ENCODE results near the gene ACAN. TPM values are rescaled to one million over a fixed set of nuclear protein-coding genes. Genes with fewer than 3 reads are reported as not detected.
"Not testable (repeated sequence)": the region's sequence is repeated elsewhere in the genome, so short reads cannot be mapped to it uniquely, and the experiment has no call there.

Gene ACAN
- total RNA-seq, 1 experiment from 2014 or later, result not detected

DNA sequence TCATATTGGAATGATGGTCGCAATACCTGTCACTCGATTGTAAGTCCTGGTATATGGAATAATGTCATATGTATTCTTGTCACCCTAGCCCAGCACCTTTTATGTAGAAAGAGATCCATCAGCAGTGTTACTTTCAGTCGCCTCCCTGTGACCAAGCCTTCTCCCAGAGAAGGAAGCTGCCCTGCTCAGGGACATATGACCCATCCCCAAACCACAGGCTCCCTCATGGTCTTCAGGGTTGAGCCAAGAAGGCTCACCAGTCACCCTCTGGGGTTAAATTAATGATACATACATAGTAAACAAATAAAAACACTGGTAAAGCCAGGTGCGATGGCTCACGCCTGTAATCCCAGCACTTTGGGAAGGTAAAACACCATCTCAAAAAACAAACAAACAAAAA is 114.5 kb downstream of the ACAN start:
- Histone ChIP-seq H3K36me3 (ENCODE audit: insufficient read depth, low read length, poor library complexity, severe bottlenecking) (no peaks in the 10 kb centered on the region), H3K4me3 (ENCODE audit: low read depth, low read length, poor library complexity, severe bottlenecking) (no peak overlapping the region), H3K4me1 (ENCODE audit: insufficient read depth, low read length, poor library complexity, severe bottlenecking) (peaks cover 15% of the 10 kb centered on the region), H3K27me3 (replicated peaks; ENCODE audit: insufficient read depth, low read depth, low read length, poor library complexity) (no peaks in the 10 kb centered on the region), H3K27ac (ENCODE audit: low read depth, low read length, poor library complexity, severe bottlenecking) (no peak overlapping the region), H3K9me3 (ENCODE audit: low read depth, low read length, poor library complexity, severe bottlenecking) (no peaks in the 10 kb centered on the region)
- intact Hi-C loops (cut with micrococcal nuclease; ENCODE audit: unreplicated experiment), result no loop called here
- no TSS peak for BruUV-seq (replicated peaks)
- ChIA-PET POLR2A (ENCODE audit: low non-redundant PET) (no interaction called here), CTCF (no interaction called here)
- no peak for DNase-seq (ENCODE audit: low spot score)
- no peak for TF ChIP-seq EZH2 (IDR thresholded peaks at IDR 0.05; ENCODE audit: borderline replicate concordance, low read depth, low read length, poor library complexity, severe bottlenecking)
- TF ChIP-seq, protein P1, sequence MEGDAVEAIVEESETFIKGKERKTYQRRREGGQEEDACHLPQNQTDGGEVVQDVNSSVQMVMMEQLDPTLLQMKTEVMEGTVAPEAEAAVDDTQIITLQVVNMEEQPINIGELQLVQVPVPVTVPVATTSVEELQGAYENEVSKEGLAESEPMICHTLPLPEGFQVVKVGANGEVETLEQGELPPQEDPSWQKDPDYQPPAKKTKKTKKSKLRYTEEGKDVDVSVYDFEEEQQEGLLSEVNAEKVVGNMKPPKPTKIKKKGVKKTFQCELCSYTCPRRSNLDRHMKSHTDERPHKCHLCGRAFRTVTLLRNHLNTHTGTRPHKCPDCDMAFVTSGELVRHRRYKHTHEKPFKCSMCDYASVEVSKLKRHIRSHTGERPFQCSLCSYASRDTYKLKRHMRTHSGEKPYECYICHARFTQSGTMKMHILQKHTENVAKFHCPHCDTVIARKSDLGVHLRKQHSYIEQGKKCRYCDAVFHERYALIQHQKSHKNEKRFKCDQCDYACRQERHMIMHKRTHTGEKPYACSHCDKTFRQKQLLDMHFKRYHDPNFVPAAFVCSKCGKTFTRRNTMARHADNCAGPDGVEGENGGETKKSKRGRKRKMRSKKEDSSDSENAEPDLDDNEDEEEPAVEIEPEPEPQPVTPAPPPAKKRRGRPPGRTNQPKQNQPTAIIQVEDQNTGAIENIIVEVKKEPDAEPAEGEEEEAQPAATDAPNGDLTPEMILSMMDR (conservative IDR thresholded peaks at IDR 0.05; ENCODE audit: low read depth, low read length), result no peak

DNA sequence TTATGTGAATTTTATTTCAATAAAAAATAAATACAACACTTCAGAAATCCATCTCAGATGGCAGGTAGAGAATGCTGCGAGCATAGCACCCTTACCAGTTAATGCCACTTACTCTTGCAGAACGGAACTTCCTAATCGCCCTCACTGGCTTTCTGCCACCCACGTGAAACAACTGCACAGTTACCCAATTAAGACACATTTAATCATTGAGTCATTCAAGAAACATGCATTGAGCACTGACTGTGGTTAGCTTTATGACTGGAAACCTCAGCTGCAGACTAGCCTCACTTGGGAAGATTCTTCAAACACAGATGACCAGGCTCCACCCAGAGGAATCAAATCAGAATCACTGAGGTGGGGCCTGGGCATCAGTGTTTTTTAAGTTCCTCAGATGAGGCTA is 115.5 kb downstream of the ACAN start:
- Histone ChIP-seq H3K36me3 (ENCODE audit: insufficient read depth, low read length, poor library complexity, severe bottlenecking) (no peaks in the 10 kb centered on the region), H3K27ac (ENCODE audit: low read depth, low read length, poor library complexity, severe bottlenecking) (no peak overlapping the region), H3K9me3 (ENCODE audit: low read depth, low read length, poor library complexity, severe bottlenecking) (no peaks in the 10 kb centered on the region), H3K4me1 (ENCODE audit: insufficient read depth, low read length, poor library complexity, severe bottlenecking) (peaks cover 13% of the 10 kb centered on the region), H3K4me3 (ENCODE audit: low read depth, low read length, poor library complexity, severe bottlenecking) (no peak overlapping the region), H3K27me3 (replicated peaks; ENCODE audit: insufficient read depth, low read depth, low read length, poor library complexity) (no peaks in the 10 kb centered on the region)
- TF ChIP-seq, protein P1 (conservative IDR thresholded peaks at IDR 0.05; ENCODE audit: low read depth, low read length), result no peak
- no peak for TF ChIP-seq EZH2 (IDR thresholded peaks at IDR 0.05; ENCODE audit: borderline replicate concordance, low read depth, low read length, poor library complexity, severe bottlenecking)
- ChIA-PET POLR2A (ENCODE audit: low non-redundant PET) (no interaction called here), CTCF (no interaction called here)
- BruUV-seq (replicated peaks), result no TSS peak
- DNase-seq (ENCODE audit: low spot score), result peak; percentile 95
- intact Hi-C loops (cut with micrococcal nuclease; ENCODE audit: unreplicated experiment), result no loop called here

DNA sequence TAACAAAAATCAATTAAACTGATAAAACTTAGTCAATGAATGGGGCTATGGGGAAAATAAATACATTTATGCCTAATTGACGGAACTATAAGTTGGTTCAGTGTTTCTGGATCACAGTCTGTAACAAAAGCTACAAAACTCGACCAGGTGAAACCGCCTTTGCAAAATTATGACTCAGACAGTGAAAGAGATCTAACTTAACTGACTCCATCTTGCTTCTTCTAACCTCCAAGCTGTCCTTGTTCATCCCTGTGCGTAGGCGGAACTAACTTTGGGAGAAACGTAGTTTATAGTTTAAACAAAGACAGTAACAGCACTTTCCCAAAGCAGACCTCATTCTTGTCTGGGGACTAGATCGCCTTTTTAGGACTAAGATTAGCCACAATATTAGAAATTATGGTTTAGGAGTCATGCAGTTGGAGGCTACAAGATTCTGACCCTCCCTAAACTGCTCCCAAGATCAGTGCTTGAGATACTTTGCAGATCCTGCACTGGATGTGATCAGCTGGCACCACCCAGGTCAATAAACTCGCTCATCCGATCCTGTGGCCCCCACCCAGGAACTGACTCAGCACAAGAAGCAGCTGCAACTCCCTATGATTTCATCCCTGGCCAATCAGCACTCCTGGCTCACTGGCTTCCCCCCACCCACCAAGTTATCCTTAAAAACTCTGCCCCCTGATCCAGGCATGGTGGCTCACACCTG is 117.1 kb downstream of the ACAN start:
- CTCF ChIA-PET, result no interaction called here
- no peak overlapping the region for H3K4me3 ChIP-seq (ENCODE audit: low read depth, low read length, poor library complexity, severe bottlenecking)
- intact Hi-C loops (cut with micrococcal nuclease; ENCODE audit: unreplicated experiment), result no loop called here
- H3K27me3 ChIP-seq (replicated peaks; ENCODE audit: insufficient read depth, low read depth, low read length, poor library complexity), result no peaks in the 10 kb centered on the region
- no peaks in the 10 kb centered on the region for H3K36me3 ChIP-seq (ENCODE audit: insufficient read depth, low read length, poor library complexity, severe bottlenecking)
- no peaks in the 10 kb centered on the region for H3K9me3 ChIP-seq (ENCODE audit: low read depth, low read length, poor library complexity, severe bottlenecking)
- peaks cover 11% of the 10 kb centered on the region for H3K4me1 ChIP-seq (ENCODE audit: insufficient read depth, low read length, poor library complexity, severe bottlenecking)
- POLR2A ChIA-PET (ENCODE audit: low non-redundant PET), result no interaction called here
- TSS peak; percentile 71 for BruUV-seq (replicated peaks)
- no peak overlapping the region for H3K27ac ChIP-seq (ENCODE audit: low read depth, low read length, poor library complexity, severe bottlenecking)
- TF ChIP-seq, protein P1 (conservative IDR thresholded peaks at IDR 0.05; ENCODE audit: low read depth, low read length), result no peak
- TF ChIP-seq EZH2 (IDR thresholded peaks at IDR 0.05; ENCODE audit: borderline replicate concordance, low read depth, low read length, poor library complexity, severe bottlenecking), result no peak
- no peak for DNase-seq (ENCODE audit: low spot score)

DNA sequence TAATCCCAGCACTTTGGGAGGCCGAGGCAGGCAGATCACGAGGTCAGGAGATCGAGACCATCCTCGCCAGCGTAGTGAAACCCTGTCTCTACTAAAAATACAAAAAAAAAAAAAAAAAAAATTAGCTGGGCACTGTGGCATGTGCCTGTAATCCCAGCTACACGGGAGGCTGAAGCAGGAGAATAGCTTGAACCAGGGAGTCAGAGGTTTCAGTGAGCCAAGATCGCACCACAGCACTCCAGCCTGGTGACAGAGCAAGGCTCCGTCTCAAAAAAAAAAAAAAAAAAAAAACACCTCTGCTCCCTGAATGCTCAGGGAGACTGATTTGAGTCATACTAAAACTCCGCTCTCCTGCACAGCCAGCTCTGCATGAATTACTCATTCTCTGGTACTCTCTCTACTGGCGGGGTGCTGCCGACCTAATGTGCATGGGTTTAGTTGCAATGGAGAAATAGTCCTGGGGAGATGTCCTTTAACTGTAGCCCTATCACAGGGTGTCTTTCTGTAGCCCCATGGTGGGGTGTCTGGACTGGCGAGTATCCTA is 117.7 kb downstream of the ACAN start:
- POLR2A ChIA-PET (ENCODE audit: low non-redundant PET); H3K4me3 ChIP-seq (ENCODE audit: low read depth, low read length, poor library complexity, severe bottlenecking); CTCF ChIA-PET; BruUV-seq (replicated peaks); intact Hi-C loops (cut with micrococcal nuclease; ENCODE audit: unreplicated experiment); H3K27ac ChIP-seq (ENCODE audit: low read depth, low read length, poor library complexity, severe bottlenecking); DNase-seq (ENCODE audit: low spot score); H3K27me3 ChIP-seq (replicated peaks; ENCODE audit: insufficient read depth, low read depth, low read length, poor library complexity); H3K9me3 ChIP-seq (ENCODE audit: low read depth, low read length, poor library complexity, severe bottlenecking); H3K36me3 ChIP-seq (ENCODE audit: insufficient read depth, low read length, poor library complexity, severe bottlenecking): not testable (repeated sequence)
- peaks cover 11% of the 10 kb centered on the region for H3K4me1 ChIP-seq (ENCODE audit: insufficient read depth, low read length, poor library complexity, severe bottlenecking)
